Natural killer cell (primary cell): ENCODE measurements around the gene SLC39A11. TPM values are rescaled to one million over a fixed set of nuclear protein-coding genes. Genes with fewer than 3 reads are reported as not detected.

Experiments
- ATAC-seq, 3 donors: fragments of 150-1000 bp in 2 of 3; fragments of 200-7000 bp in 1 of 3; cut with Tn5 transposase; 1 replicate in 1 of 3; 2 replicates in 2 of 3; pipeline ENCODE4 v1.10.0; 2021; ENCODE audit warnings: mild to moderate bottlenecking in 2 of 3, moderate library complexity in 2 of 3
- DNase-seq, 2 donors: peaks; one replicate each; pipeline versions ENCODE4 v3.0.0 to v3.0.0-alpha.2; 2013 to 2021; ENCODE audit warnings: mixed read lengths in 1 of 2
- H3K27ac ChIP-seq: one replicate; pipeline ENCODE4 v1.5.1; 2013; ENCODE audit warnings: mild to moderate bottlenecking, low read length
- H3K27me3 ChIP-seq: one replicate; pipeline ENCODE4 v1.6.1; 2013; ENCODE audit warnings: low read length; ENCODE audit not compliant: control insufficient read depth, insufficient read depth
- H3K36me3 ChIP-seq: one replicate; pipeline ENCODE4 v1.6.1; 2013; ENCODE audit warnings: low read length; ENCODE audit not compliant: control insufficient read depth, insufficient read depth
- H3K4me1 ChIP-seq: one replicate; pipeline ENCODE4 v1.6.1; 2013; ENCODE audit warnings: low read length; ENCODE audit not compliant: control insufficient read depth, insufficient read depth
- H3K4me3 ChIP-seq: one replicate; pipeline ENCODE4 v1.5.1; 2013; ENCODE audit warnings: low read length
- H3K9me3 ChIP-seq: one replicate; pipeline ENCODE4 v1.6.1; 2013; ENCODE audit warnings: low read length; ENCODE audit not compliant: control insufficient read depth, insufficient read depth
- H3K27ac Mint-ChIP-seq, 2 donors: one replicate each; pipeline ENCODE4 v1.8.0; 2022; ENCODE audit warnings: mild to moderate bottlenecking in 2 of 2, mixed read lengths in 2 of 2, moderate library complexity in 1 of 2
- H3K27me3 Mint-ChIP-seq, 2 donors: one replicate each; pipeline ENCODE4 v1.8.0; 2022; ENCODE audit warnings: low read depth in 2 of 2, mixed read lengths in 2 of 2
- H3K36me3 Mint-ChIP-seq: one replicate; pipeline ENCODE4 v1.8.0; 2022; ENCODE audit warnings: mixed read lengths
- H3K4me1 Mint-ChIP-seq, 2 donors: one replicate each; pipeline ENCODE4 v1.8.0; 2022; ENCODE audit warnings: mixed read lengths in 2 of 2
- H3K4me3 Mint-ChIP-seq: one replicate; pipeline ENCODE4 v1.8.0; 2022; ENCODE audit warnings: mild to moderate bottlenecking, moderate library complexity, mixed read lengths
- H3K9me3 Mint-ChIP-seq, 2 donors: one replicate each; pipeline ENCODE4 v1.8.0; 2022; ENCODE audit warnings: mixed read lengths in 2 of 2
- CTCF ChIP-seq: fragments of 200-600 bp; IDR thresholded peaks from one replicate; pipeline ENCODE4 v1.8.0; 2022; ENCODE audit warnings: antibody characterized with exemption
- WGBS: methylation state at CpG from one replicate; pipeline ENCODE4 v1.1.7; 2013; ENCODE audit warnings: missing lambda C conversion rate; ENCODE audit not compliant: insufficient coverage; 5-methylcytosine and 5-hydroxymethylcytosine counted together
- intact Hi-C: fragments of 100-400 bp; cut with micrococcal nuclease; formaldehyde crosslinking; loops from one replicate; pipeline ENCODE4 v1.14.2; 2022
- total RNA-seq, 4 donors: library from RNA; stranded (reverse); fragments of 120-200 nt in 1 of 4; gene quantifications; one replicate each; pipeline versions ENCODE4 v1.2.3 to v1.2.4, GENCODE V29; 2013 to 2022

SLC39A11 gene
- total RNA-seq, 3 donors from 2014 or later (not counting 1 experiment from before 2014, with no cell fraction given), result 32.6 to 44.9 (median 39.4) TPM

GRCh38 chr17:72930031-72930430 lies 162.5 kb downstream of the SLC39A11 start:
- DNase-seq, result no peak
- Histone ChIP-seq H3K27ac (no peak overlapping the region), H3K4me3 (no peak overlapping the region), H3K4me1 (peaks cover 3% of the 10 kb centered on the region), H3K27me3 (no peaks in the 10 kb centered on the region), H3K36me3 (no peaks in the 10 kb centered on the region), H3K9me3 (no peaks in the 10 kb centered on the region)
- ATAC-seq, result no peak
- Mint-ChIP-seq H3K9me3 (no peaks in the 10 kb centered on the region), H3K4me3 (no peak overlapping the region), H3K27me3 (no peaks in the 10 kb centered on the region), H3K4me1 (peaks cover 21 to 27% of the 10 kb centered on the region in 2 donors), H3K27ac (no peak overlapping the region), H3K36me3 (no peaks in the 10 kb centered on the region)
- intact Hi-C loops, result no loop called here
- TF ChIP-seq CTCF, result no peak
- WGBS, result 97% methylated on average over 2 of the region's 2 CpGs

GRCh38 chr17:72928454-72929136 lies 163.9 kb downstream of the SLC39A11 start:
- H3K9me3 ChIP-seq, result no peaks in the 10 kb centered on the region
- 94% methylated on average over 7 of the region's 7 CpGs for WGBS
- H3K36me3 ChIP-seq, result no peaks in the 10 kb centered on the region
- Mint-ChIP-seq H3K27me3 (no peaks in the 10 kb centered on the region), H3K4me3 (no peak overlapping the region), H3K36me3 (no peaks in the 10 kb centered on the region), H3K4me1 (peaks cover 21 to 27% of the 10 kb centered on the region in 2 donors), H3K9me3 (no peaks in the 10 kb centered on the region), H3K27ac (no peak overlapping the region)
- no peak for TF ChIP-seq CTCF
- no peak overlapping the region for H3K27ac ChIP-seq
- intact Hi-C loops, result no loop called here
- H3K4me3 ChIP-seq, result no peak overlapping the region
- H3K4me1 ChIP-seq, result peaks cover 3% of the 10 kb centered on the region
- DNase-seq, result no peak
- no peak for ATAC-seq
- H3K27me3 ChIP-seq, result no peaks in the 10 kb centered on the region

GRCh38 chr17:72927760-72928159 lies 164.7 kb downstream of the SLC39A11 start:
- Histone ChIP-seq H3K4me1 (peaks cover 3% of the 10 kb centered on the region), H3K4me3 (no peak overlapping the region), H3K36me3 (no peaks in the 10 kb centered on the region), H3K27ac (no peak overlapping the region), H3K27me3 (no peaks in the 10 kb centered on the region), H3K9me3 (no peaks in the 10 kb centered on the region)
- ATAC-seq (no peak), DNase-seq (no peak)
- Mint-ChIP-seq H3K27ac (no peak overlapping the region), H3K4me1 (peaks cover 21 to 27% of the 10 kb centered on the region in 2 donors), H3K36me3 (no peaks in the 10 kb centered on the region), H3K27me3 (no peaks in the 10 kb centered on the region), H3K4me3 (no peak overlapping the region), H3K9me3 (no peaks in the 10 kb centered on the region)
- intact Hi-C loops, result no loop called here
- WGBS, result no CpG with 5 or more reads among the region's 1 CpG
- TF ChIP-seq CTCF, result no peak

- no peak overlapping the region for H3K4me3 Mint-ChIP-seq
- intact Hi-C loops, result no loop called here
- H3K36me3 ChIP-seq, result no peaks in the 10 kb centered on the region
- WGBS, result 85% methylated on average over 4 of the region's 6 CpGs
- ATAC-seq, result no peak
- H3K4me3 ChIP-seq, result no peak overlapping the region
- no peaks in the 10 kb centered on the region for H3K27me3 ChIP-seq
- H3K4me1 Mint-ChIP-seq, result peaks cover 21 to 27% of the 10 kb centered on the region in 2 donors
- no peaks in the 10 kb centered on the region for H3K9me3 Mint-ChIP-seq
- H3K27ac Mint-ChIP-seq, result no peak overlapping the region
- no peaks in the 10 kb centered on the region for H3K27me3 Mint-ChIP-seq
- H3K4me1 ChIP-seq, result peaks cover 3% of the 10 kb centered on the region
- H3K27ac ChIP-seq, result no peak overlapping the region
- no peak for DNase-seq
- no peaks in the 10 kb centered on the region for H3K9me3 ChIP-seq
- H3K36me3 Mint-ChIP-seq, result no peaks in the 10 kb centered on the region
- no peak for TF ChIP-seq CTCF
Observed at GRCh38 chr17:72927146-72927545, 165.3 kb downstream of the SLC39A11 start.
